ENCODE results near the gene OR52D1. TPM values are rescaled to one million over a fixed set of nuclear protein-coding genes. Genes with fewer than 3 reads are reported as not detected.

OR52D1 gene
- total RNA-seq, 1 donor from 2014 or later = not detected

GRCh38 chr11:5527716-5528115 lies 39.2 kb downstream of the OR52D1 start:
- H3K27me3 ChIP-seq (ENCODE audit: control insufficient read depth, insufficient read depth, low read length) = no peaks in the 10 kb centered on the region
- DNase-seq (ENCODE audit: low read depth) = no peak
- no peak for TF ChIP-seq CTCF (IDR thresholded peaks at IDR 0.05; ENCODE audit: insufficient read depth, low read length, severe bottlenecking)
- no peak overlapping the region for H3K4me3 ChIP-seq (ENCODE audit: low read depth, low read length)
- no peak for FAIRE-seq
- H3K36me3 ChIP-seq (ENCODE audit: control insufficient read depth, insufficient read depth, low read length) = no peaks in the 10 kb centered on the region

GRCh38 chr11:5528495-5528894 lies 40.0 kb downstream of the OR52D1 start:
- Histone ChIP-seq H3K4me3 (ENCODE audit: low read depth, low read length) (no peak overlapping the region), H3K36me3 (ENCODE audit: control insufficient read depth, insufficient read depth, low read length) (no peaks in the 10 kb centered on the region), H3K27me3 (ENCODE audit: control insufficient read depth, insufficient read depth, low read length) (no peaks in the 10 kb centered on the region)
- TF ChIP-seq CTCF (IDR thresholded peaks at IDR 0.05; ENCODE audit: insufficient read depth, low read length, severe bottlenecking) = no peak
- DNase-seq (ENCODE audit: low read depth) = no peak
- FAIRE-seq = no peak

GRCh38 chr11:5531053-5531831 lies 42.8 kb downstream of the OR52D1 start:
- no peak for TF ChIP-seq CTCF (IDR thresholded peaks at IDR 0.05; ENCODE audit: insufficient read depth, low read length, severe bottlenecking)
- H3K36me3 ChIP-seq (ENCODE audit: control insufficient read depth, insufficient read depth, low read length) = no peaks in the 10 kb centered on the region
- H3K27me3 ChIP-seq (ENCODE audit: control insufficient read depth, insufficient read depth, low read length) = no peaks in the 10 kb centered on the region
- no peak overlapping the region for H3K4me3 ChIP-seq (ENCODE audit: low read depth, low read length)
- FAIRE-seq (no peak), DNase-seq (ENCODE audit: low read depth) (no peak)

GRCh38 chr11:5534046-5534445 lies 45.6 kb downstream of the OR52D1 start:
- Histone ChIP-seq H3K27me3 (ENCODE audit: control insufficient read depth, insufficient read depth, low read length) (no peaks in the 10 kb centered on the region), H3K36me3 (ENCODE audit: control insufficient read depth, insufficient read depth, low read length) (no peaks in the 10 kb centered on the region), H3K4me3 (ENCODE audit: low read depth, low read length) (no peak overlapping the region)
- no peak for FAIRE-seq
- DNase-seq (ENCODE audit: low read depth) = no peak
- no peak for TF ChIP-seq CTCF (IDR thresholded peaks at IDR 0.05; ENCODE audit: insufficient read depth, low read length, severe bottlenecking)

- H3K36me3 ChIP-seq (ENCODE audit: control insufficient read depth, insufficient read depth, low read length) = no peaks in the 10 kb centered on the region
- no peak for TF ChIP-seq CTCF (IDR thresholded peaks at IDR 0.05; ENCODE audit: insufficient read depth, low read length, severe bottlenecking)
- H3K4me3 ChIP-seq (ENCODE audit: low read depth, low read length) = no peak overlapping the region
- no peak for FAIRE-seq
- H3K27me3 ChIP-seq (ENCODE audit: control insufficient read depth, insufficient read depth, low read length) = no peaks in the 10 kb centered on the region
- no peak for DNase-seq (ENCODE audit: low read depth)
These were observed 48.0 kb downstream of the OR52D1 start for GRCh38 chr11:5536482-5536881.

Other genes with a start within 250 kb of the OR52D1 start
- gene HBG1, start 238.8 kb upstream of the OR52D1 start, total RNA-seq = not detected in 2 replicates
- gene HBG2, start 233.9 kb upstream of the OR52D1 start, total RNA-seq = not detected in 2 replicates
- not detected in 2 replicates for gene HBE1, start 218.7 kb upstream of the OR52D1 start, total RNA-seq
- gene OR51B4, start 186.7 kb upstream of the OR52D1 start, total RNA-seq = not detected in 2 replicates
- gene OR51B2, start 164.4 kb upstream of the OR52D1 start, total RNA-seq = not detected in 2 replicates
- gene OR51B5, start 145.2 kb upstream of the OR52D1 start, total RNA-seq = not detected in 2 replicates
- not detected in 2 replicates for gene OR51B6, start 137.2 kb upstream of the OR52D1 start, total RNA-seq
- gene OR51M1, start 104.9 kb upstream of the OR52D1 start, total RNA-seq = not detected in 2 replicates
- gene OR51Q1, start 66.6 kb upstream of the OR52D1 start, total RNA-seq = not detected in 2 replicates
- gene OR51I1, start 47.2 kb upstream of the OR52D1 start, total RNA-seq = not detected in 2 replicates
- not detected in 2 replicates for gene OR51I2, start 39.4 kb upstream of the OR52D1 start, total RNA-seq
- 0.13 TPM in 1 of 2 replicates, not detected in the other for gene UBQLN3, start 21.3 kb downstream of the OR52D1 start, total RNA-seq
- under 0.01 TPM in 1 of 2 replicates, not detected in the other for gene UBQLNL, start 28.0 kb downstream of the OR52D1 start, total RNA-seq
- gene OR52H1, start 59.9 kb downstream of the OR52D1 start, total RNA-seq = 0.38 TPM in 1 of 2 replicates, not detected in the other
- not detected in 2 replicates for gene OR52B6, start 92.2 kb downstream of the OR52D1 start, total RNA-seq
- 1.8 and 3.2 TPM in 2 replicates for gene TRIM6, start 108.0 kb downstream of the OR52D1 start, total RNA-seq
- gene TRIM34, start 136.3 kb downstream of the OR52D1 start, total RNA-seq = 2.9 and 5.8 TPM in 2 replicates
- gene TRIM5, start 196.4 kb downstream of the OR52D1 start, total RNA-seq = 24.8 and 32.9 TPM in 2 replicates
- 11.1 and 28.3 TPM in 2 replicates for gene TRIM22, start 201.1 kb downstream of the OR52D1 start, total RNA-seq
- not detected in 2 replicates for gene OR56B1, start 247.8 kb downstream of the OR52D1 start, total RNA-seq